ENCODE results near the gene EHD2.

GRCh38 chr19:47750752-47751151 lies 37.5 kb downstream of the EHD2 start:
- TF ChIP-seq CEBPB (IDR thresholded peaks at IDR 0.05; ENCODE audit: low read depth, low read length) = no peak
- TF ChIP-seq, protein P1, sequence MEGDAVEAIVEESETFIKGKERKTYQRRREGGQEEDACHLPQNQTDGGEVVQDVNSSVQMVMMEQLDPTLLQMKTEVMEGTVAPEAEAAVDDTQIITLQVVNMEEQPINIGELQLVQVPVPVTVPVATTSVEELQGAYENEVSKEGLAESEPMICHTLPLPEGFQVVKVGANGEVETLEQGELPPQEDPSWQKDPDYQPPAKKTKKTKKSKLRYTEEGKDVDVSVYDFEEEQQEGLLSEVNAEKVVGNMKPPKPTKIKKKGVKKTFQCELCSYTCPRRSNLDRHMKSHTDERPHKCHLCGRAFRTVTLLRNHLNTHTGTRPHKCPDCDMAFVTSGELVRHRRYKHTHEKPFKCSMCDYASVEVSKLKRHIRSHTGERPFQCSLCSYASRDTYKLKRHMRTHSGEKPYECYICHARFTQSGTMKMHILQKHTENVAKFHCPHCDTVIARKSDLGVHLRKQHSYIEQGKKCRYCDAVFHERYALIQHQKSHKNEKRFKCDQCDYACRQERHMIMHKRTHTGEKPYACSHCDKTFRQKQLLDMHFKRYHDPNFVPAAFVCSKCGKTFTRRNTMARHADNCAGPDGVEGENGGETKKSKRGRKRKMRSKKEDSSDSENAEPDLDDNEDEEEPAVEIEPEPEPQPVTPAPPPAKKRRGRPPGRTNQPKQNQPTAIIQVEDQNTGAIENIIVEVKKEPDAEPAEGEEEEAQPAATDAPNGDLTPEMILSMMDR (conservative IDR thresholded peaks at IDR 0.05; ENCODE audit: low read depth, low read length) = no peak
- no peak for TF ChIP-seq SMC3 (IDR thresholded peaks at IDR 0.05; ENCODE audit: low read depth, low read length)
- TF ChIP-seq POLR2A (IDR thresholded peaks at IDR 0.05; ENCODE audit: low read depth, low read length) = no peak
- TF ChIP-seq RFX5 (IDR thresholded peaks at IDR 0.05; ENCODE audit: low read depth, low read length) = no peak

All from IMR-90 (cell line).